Uterus (tissue), 4 donors: ENCODE results near the gene JADE2. TPM values are rescaled to one million over a fixed set of nuclear protein-coding genes. Genes with fewer than 3 reads are reported as not detected.

ENCODE experiments used
- DNase-seq, 2 donors: peaks; one replicate each; pipeline ENCODE4 v3.0.0-alpha.2; 2019 to 2020
- H3K27ac ChIP-seq, 2 donors: fragments of 200-600 bp; sonication (generic); 1 replicate in 1 of 2; 2 replicates in 1 of 2; pipeline ENCODE4 v1.5.1; 2016 to 2018
- H3K27me3 ChIP-seq, 2 donors: fragments of 200-600 bp; sonication (generic); one replicate each; pipeline ENCODE4 v1.5.1; 2018 to 2019; ENCODE audit warnings: control low read depth in 1 of 2
- H3K36me3 ChIP-seq, 2 donors: fragments of 200-600 bp; sonication (generic); one replicate each; pipeline ENCODE4 v1.5.1; 2019; ENCODE audit warnings: control low read depth in 1 of 2
- H3K4me1 ChIP-seq, 2 donors: fragments of 200-600 bp; sonication (generic); one replicate each; pipeline ENCODE4 v1.5.1; 2018 to 2019; ENCODE audit warnings: control low read depth in 1 of 2
- H3K4me3 ChIP-seq, 2 donors: fragments of 200-600 bp; sonication (generic); 1 replicate in 1 of 2; 2 replicates in 1 of 2; pipeline ENCODE4 v1.5.1; 2018 to 2019; ENCODE audit warnings: mild to moderate bottlenecking in 1 of 2
- H3K9me3 ChIP-seq, 2 donors: fragments of 200-600 bp; sonication (generic); one replicate each; pipeline ENCODE4 v1.5.1; 2019; ENCODE audit warnings: control low read depth in 1 of 2
- CTCF ChIP-seq, 4 experiments: fragments of 200-600 bp in 2 of 4; fragments of 450-650 bp in 2 of 4; sonication (generic) in 2 of 4; IDR thresholded peaks; one replicate each; pipeline ENCODE4 v1.5.1; 2016 to 2019; ENCODE audit warnings: antibody characterized with exemption in 4 of 4, mild to moderate bottlenecking in 2 of 4, moderate library complexity in 1 of 4
- POLR2A ChIP-seq, 2 donors: fragments of 450-650 bp; IDR thresholded peaks; one replicate each; pipeline ENCODE4 v1.6.1; 2016; ENCODE audit warnings: antibody characterized with exemption in 2 of 2, mild to moderate bottlenecking in 1 of 2, moderate library complexity in 1 of 2
- intact Hi-C: fragments of 100-400 bp; cut with DNase I; formaldehyde crosslinking; loops from one replicate; pipeline ENCODE4 v1.15.1; 2023; ENCODE audit warnings: low total_unique reads
- small RNA-seq: library from RNA; depleted of rRNA; stranded (forward); fragments of <200 nt; gene quantifications from one replicate; pipeline ENCODE3, GENCODE V24; 2016
- total RNA-seq, 4 donors: library from RNA; depleted of rRNA in 3 of 4; stranded (reverse); fragments of >200 nt in 3 of 4; gene quantifications; one replicate each; pipeline versions ENCODE4 v1.1.0 to v1.2.4, GENCODE V29; 2014 to 2023
- donor health status: DM: yes; HTN: yes; CAD: no.

Gene JADE2
- total RNA-seq, 4 donors from 2014 or later = 15.8 to 95.8 (median 16.7) TPM

DNA sequence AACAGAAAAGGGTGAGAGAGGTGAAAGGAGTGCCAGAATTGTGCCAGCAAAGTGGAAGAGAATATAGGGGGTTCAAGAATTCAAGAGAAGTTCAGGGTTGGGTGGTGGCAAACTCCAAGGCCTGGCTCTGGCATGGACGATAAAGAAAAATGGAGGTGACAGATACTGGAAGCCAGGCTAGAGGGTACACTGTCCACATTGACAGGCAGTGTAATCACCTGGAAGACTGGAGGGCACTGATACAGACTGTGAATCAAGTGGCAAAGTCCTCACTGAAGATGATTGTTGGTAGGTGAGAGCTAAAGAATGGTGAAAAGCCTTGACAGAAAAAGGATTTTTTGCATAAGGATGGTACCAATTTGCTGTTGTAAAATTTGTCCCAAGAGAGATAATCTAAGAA is 100.1 kb downstream of the JADE2 start:
- Histone ChIP-seq H3K4me1 (no peaks in the 10 kb centered on the region), H3K27ac (no peak overlapping the region), H3K36me3 (no peaks in the 10 kb centered on the region), H3K9me3 (no peaks in the 10 kb centered on the region), H3K4me3 (no peak overlapping the region), H3K27me3 (no peaks in the 10 kb centered on the region)
- TF ChIP-seq CTCF (IDR thresholded peaks at IDR 0.05) = no peak
- no peak for TF ChIP-seq POLR2A (IDR thresholded peaks at IDR 0.05)
- intact Hi-C loops = no loop called here
- no peak for DNase-seq

- H3K27me3 ChIP-seq = no peaks in the 10 kb centered on the region
- no peaks in the 10 kb centered on the region for H3K4me1 ChIP-seq
- intact Hi-C loops = no loop called here
- H3K4me3 ChIP-seq = no peak overlapping the region
- no peak overlapping the region for H3K27ac ChIP-seq
- H3K36me3 ChIP-seq = no peaks in the 10 kb centered on the region
- no peak for DNase-seq
- TF ChIP-seq CTCF (IDR thresholded peaks at IDR 0.05) (no peak), POLR2A (IDR thresholded peaks at IDR 0.05) (no peak)
- no peaks in the 10 kb centered on the region for H3K9me3 ChIP-seq
These were observed 101.0 kb downstream of the JADE2 start for GRCh38 chr5:134626369-134627014.

Small RNAs within 50 kb of the gene (small RNA-seq; reads per million reads assigned to genes)
- not detected for gene RN7SL541P
- not detected for gene RNU6-456P

Other genes starting within 250 kb of the JADE2 start
- gene CDKL3, start 158.5 kb upstream of the JADE2 start, total RNA-seq = 1 to 10 TPM; 1.2 to 5.5 (median 3.1) TPM
- 100 to 1,000 TPM in 1 of 4 donors, 10 to 100 TPM in 3; 44.5 to 109 (median 65.5) TPM for gene UBE2B, start 154.1 kb upstream of the JADE2 start, total RNA-seq
- 10 to 100 TPM in 3 of 4 donors, not detected in 1; 20.9 to 26.1 (median 24.5) TPM for gene CDKN2AIPNL, start 113.8 kb upstream of the JADE2 start, total RNA-seq
- gene SAR1B, start 107.2 kb downstream of the JADE2 start, total RNA-seq = 100 to 1,000 TPM in 1 of 4 donors, 10 to 100 TPM in 3; 38.0 to 612 (median 81.9) TPM
- gene SEC24A, start 123.1 kb downstream of the JADE2 start, total RNA-seq = 10 to 100 TPM in 3 of 4 donors, 1 to 10 TPM in 1; 7.2 to 51.3 (median 30.7) TPM
- gene CAMLG, start 212.9 kb downstream of the JADE2 start, total RNA-seq = 10 to 100 TPM; 44.7 to 56.6 (median 49.4) TPM
- gene DDX46, start 233.1 kb downstream of the JADE2 start, total RNA-seq = 10 to 100 TPM; 38.2 to 63.7 (median 47.6) TPM